Activated CD8-positive, alpha-beta memory T cell treated with anti-CD3 and anti-CD28 coated beads, Interleukin-2, amount 50 U/mL, for 4 hours (primary cell): ENCODE results near the gene ADSS1.

ENCODE experiments used
- DNase-seq: peaks from one replicate; pipeline ENCODE4 v3.0.0-alpha.2; 2020

The ADSS1 gene

DNA sequence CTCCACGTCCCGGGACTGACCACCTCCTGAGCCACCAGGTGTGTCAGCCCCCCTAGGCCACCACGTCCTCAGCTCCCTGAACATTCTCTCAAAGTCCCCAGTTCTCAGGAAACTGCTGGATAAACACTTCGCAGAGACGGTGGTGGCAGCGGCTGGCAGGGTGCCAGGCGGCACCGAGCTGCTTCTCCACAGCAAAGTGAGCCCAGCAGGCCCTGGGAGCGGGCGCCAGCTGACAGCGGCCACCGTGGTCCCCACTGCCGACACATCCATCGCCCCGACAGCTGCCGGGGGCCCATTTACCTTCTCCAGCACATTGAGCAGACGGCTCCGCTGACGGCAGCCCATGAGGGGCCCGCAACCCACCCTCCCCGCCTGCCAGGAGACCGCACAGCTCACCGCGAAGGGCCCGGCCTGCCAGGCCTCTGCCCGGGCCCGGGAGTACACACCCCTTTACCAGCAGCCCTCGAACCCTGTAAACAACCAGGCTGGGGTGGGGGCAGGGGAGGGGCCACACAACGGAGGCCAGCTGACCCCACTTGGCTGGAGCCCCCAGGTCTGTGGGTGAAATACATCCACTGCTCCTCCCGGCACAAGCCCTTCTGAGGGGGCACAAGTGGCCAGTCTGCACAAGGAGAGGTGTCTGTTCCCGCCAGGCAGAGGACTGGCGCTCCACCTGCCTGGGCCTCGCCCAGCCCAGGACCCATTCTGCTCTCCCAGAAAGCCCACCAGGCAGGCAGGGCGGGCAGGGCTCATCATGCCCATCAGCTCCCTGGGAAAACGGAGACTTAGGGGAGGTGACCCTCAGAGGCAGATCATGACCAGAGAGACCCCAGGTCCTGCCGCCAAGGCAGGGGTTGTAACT lies 61.0 kb downstream of the ADSS1 start:
- no peak for DNase-seq

DNA sequence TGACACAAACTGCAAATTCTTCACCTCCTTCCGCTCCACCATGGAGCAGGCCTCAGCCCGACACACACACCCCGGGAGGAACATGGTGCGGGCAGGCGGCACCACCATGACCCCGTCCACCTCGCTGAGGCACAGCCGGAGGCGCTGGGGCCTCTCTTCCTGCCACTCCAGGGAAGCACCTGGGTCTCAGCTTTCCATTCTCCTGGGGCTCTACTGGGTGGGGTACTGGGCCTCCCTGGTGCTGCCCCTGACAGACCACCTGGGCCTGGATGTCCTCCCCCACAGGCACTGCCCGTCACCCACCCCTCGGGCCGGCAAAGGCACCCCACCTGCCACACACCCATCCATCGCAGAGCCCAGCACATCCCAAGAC lies 61.7 kb downstream of the ADSS1 start:
- no peak for DNase-seq

- no peak for DNase-seq
Measured at GRCh38 chr14:104786091-104786586, 62.1 kb downstream of the ADSS1 start.

GRCh38 chr14:104786726-104787675 lies 63.0 kb downstream of the ADSS1 start:
- DNase-seq = no peak

DNA sequence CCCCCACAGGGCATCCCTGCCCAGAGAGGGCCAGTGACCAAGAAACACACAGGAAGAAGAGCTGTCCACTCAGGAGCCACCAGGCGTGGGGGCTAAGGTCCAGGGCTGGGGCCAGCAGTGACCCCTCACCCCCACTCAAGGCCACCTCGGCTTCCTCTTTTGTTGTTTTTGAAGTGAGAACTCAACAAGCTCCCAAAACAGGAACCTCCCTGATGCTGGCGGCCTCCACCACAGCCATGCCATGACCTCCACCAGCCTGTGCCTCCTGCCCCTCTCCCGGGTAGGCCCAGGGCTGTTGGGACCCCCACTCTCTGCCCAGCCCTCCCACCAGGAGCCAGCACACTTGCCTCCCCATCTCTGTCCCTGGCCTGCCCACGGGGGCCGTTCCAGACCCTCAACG lies 63.7 kb downstream of the ADSS1 start:
- no peak for DNase-seq

GRCh38 chr14:104788161-104788818 lies 64.3 kb downstream of the ADSS1 start:
- DNase-seq = no peak

- no peak for DNase-seq
Measured at GRCh38 chr14:104788873-104789663, 65.0 kb downstream of the ADSS1 start.

- DNase-seq = no peak
Measured at GRCh38 chr14:104789752-104790743, 66.0 kb downstream of the ADSS1 start.

- no peak for DNase-seq
Measured at GRCh38 chr14:104791425-104791824, 67.4 kb downstream of the ADSS1 start.

DNA sequence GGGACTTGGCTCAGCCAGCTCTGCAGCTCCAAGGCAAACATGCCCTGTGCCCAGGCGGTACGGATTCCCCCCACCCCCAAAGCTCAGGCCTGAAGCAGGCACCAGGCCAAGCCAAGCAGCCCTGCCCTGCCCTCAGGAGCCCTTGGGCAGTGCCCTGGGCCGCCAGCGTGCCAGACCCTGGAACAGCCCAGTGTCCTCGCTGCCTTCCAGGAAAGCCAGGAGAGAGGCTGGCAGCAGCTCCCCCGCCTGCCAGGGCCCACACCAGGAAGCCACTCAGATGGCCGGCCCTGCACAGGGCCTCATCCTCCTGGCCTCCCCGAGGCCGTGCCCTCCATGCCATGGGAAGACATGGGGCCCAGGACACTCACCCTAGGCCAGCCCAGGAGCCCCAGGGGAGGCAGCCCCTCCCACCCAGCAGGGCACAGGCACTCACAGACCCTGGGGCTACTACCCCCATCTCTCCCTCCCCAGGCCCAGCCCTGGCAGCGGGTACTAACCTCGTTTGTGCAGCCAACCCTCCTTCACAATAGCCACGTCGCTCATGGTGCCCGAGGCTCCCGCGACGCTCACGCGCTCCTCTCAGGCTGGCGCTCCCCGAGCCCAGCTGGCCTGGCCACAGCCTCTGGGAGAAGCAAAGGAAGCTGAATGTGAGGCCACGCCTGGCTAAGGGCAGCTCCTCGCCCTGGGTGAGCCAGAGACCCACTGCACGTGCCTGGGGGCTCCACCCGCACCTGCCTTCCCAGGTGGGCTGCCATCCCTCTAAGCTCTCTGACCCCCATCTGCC lies 68.3 kb downstream of the ADSS1 start:
- DNase-seq = no peak

- no peak for DNase-seq
Measured at GRCh38 chr14:104792945-104793702, 69.1 kb downstream of the ADSS1 start.

DNA sequence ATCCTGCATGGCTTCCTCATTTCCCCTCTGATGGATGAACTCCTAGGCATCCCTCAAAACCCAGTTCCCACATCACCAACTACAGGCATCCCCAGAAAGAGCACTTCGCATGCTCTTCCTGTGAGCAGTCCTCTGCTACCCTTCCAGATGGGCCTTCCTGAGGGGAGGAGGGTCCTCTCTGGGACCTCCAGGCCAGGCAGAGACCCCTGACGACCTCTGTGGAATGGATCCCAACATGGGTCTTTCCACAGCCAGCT lies 69.6 kb downstream of the ADSS1 start:
- DNase-seq = no peak

GRCh38 chr14:104794099-104794498 lies 70.1 kb downstream of the ADSS1 start:
- DNase-seq = peak; percentile 53

DNA sequence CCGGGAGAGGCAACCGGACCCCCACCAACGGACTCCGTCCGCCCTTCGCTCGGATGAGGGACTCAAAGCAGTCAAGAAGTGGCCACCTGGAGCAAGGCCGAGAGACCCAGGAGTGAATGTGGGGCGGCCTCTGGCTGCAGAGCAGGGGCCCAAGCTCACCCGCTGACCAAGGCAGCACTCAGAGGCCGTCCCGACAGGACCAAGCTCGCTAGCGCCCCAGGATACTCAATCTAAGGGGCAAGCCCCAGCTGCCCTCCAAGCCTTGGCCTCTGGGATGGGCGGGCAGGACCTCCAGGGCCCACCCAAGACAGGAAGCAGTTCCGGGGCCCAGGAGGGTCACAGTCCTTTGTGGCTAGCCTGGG lies 70.6 kb downstream of the ADSS1 start:
- DNase-seq = no peak

DNA sequence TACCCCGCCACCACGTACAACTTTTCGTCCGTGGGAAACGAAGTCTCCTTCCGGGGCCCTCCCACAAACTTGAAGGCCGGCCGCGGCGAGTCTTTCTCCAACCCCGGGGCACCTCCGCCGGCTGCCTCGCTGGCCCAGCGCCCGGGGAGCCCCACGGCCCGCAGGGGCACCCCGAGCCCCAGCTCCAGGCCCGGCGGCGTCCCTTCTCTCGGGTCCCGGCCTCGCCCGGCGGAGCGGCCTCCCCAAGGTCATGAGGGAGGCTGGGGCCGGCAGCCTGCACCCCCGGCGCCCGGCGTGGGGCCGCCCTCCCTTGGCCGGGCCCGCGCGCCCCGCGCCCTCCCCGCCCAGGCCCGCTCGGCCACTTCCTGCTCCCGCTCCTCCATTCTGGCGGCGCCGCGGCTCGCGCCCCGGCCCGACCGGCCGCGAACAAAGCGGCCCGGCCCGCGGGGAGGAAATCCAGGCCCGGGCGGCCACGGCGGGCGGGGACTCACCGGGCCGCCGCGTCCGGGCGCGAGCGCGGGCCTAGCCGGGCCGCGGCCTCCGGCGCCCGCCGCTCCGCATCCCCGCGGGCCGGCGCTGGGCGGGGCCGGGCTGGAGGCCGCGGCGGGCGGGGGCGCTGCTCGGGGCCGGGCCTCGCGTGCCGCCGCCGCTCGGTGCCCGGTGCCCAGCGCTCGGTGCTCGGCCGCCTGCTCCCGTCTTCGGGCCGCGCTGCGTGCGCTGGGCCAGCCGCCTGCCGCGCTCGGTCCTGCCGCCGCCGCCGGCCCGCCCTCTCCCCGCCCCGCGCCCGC lies 71.2 kb downstream of the ADSS1 start, which contains the start of gene AKT1:
Gene AKT1, minus strand, starts transcription at position 756 of the 788 bp plus-strand sequence. CDS start 3,105 bp downstream, outside the sequence.
- no peak for DNase-seq

DNA sequence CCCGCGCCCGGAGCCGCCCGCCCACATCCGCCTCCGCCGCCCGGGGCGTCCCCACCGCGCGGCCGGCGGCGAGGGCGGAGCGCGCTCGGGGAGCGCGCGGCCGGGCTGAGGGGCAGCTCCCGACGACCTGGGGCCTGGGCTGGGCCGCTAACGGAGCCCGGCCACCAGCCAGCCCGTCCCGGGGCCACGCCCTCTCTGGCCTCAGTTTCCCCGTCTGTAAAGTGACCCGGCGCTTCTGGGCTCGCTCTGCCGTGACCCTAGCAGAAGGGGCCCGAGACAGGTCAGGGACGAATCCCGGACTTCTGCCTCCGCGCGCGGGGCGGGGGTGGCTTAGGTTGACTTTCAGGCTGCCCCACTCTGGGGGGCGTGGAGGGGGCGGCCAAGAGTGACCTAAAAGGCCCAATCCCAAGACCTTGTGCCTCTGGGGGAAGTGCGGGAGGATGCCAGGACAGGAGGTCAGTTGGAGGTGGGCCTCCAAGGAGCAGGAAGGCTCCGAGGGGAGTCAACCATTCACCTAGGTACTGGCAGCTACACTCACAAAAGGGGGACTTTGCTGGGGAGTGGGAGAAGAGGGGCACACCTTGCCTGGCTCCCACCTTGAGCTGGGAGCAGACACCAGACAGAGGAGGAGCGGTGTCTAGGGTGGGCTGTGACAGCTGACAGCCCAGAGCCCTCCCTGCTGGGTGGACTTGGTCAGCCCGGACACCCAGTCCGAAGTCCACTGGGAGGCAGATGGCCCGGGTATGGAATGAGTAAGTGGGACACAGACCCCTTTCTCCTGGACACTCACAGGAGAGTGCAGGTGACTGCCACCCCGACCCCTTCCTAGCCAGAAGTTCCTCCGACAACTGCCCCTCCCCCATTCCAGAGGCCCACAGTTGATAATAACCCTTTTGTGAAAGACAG lies 72.0 kb downstream of the ADSS1 start:
- peak; percentile 67 for DNase-seq

- no peak for DNase-seq
Measured at GRCh38 chr14:104796687-104797081, 72.7 kb downstream of the ADSS1 start.
